ENCODE measurements around the gene NCBP2.
"Not testable (repeated sequence)": the region's sequence is repeated elsewhere in the genome, so short reads cannot be mapped to it uniquely, and the experiment has no call there.

NCBP2 gene

GRCh38 chr3:196968233-196969133 lies 26.2 kb upstream of the NCBP2 start, which contains the start of gene PIGZ:
Gene PIGZ, minus strand, starts transcription at chr3:196968833. Its CDS starts 16,802 bp downstream, at chr3:196952031.
- peak; percentile 54 to 55 for DNase-seq

GRCh38 chr3:196967412-196968232 lies 25.3 kb upstream of the NCBP2 start:
- no peak for DNase-seq

GRCh38 chr3:196966526-196967401 lies 24.4 kb upstream of the NCBP2 start:
- DNase-seq = no peak

- DNase-seq = no peak
Measured at GRCh38 chr3:196965804-196966173, 23.5 kb upstream of the NCBP2 start.

GRCh38 chr3:196965112-196965803 lies 22.9 kb upstream of the NCBP2 start:
- DNase-seq = no peak

- no peak for DNase-seq
Measured at GRCh38 chr3:196963631-196963953, 21.3 kb upstream of the NCBP2 start.

GRCh38 chr3:196962930-196963630 lies 20.8 kb upstream of the NCBP2 start:
- no peak for DNase-seq

- no peak for DNase-seq
Measured at GRCh38 chr3:196962108-196962929, 20.0 kb upstream of the NCBP2 start.

- DNase-seq = no peak
Measured at GRCh38 chr3:196954832-196955231, 12.5 kb upstream of the NCBP2 start.

- no peak for DNase-seq
Measured at GRCh38 chr3:196951371-196951770, 9.0 kb upstream of the NCBP2 start.

GRCh38 chr3:196949750-196950149 lies 7.4 kb upstream of the NCBP2 start:
- DNase-seq = no peak

- no peak for DNase-seq
Measured at GRCh38 chr3:196949285-196949619, 6.9 kb upstream of the NCBP2 start.

GRCh38 chr3:196948442-196949284 lies 6.3 kb upstream of the NCBP2 start:
- peak; percentile 26 to 78 for DNase-seq

- no peak for DNase-seq
Measured at GRCh38 chr3:196947860-196948441, 5.6 kb upstream of the NCBP2 start.

- no peak for DNase-seq
Measured at GRCh38 chr3:196947136-196947859, 5.0 kb upstream of the NCBP2 start.

GRCh38 chr3:196944037-196944790 lies 1.9 kb upstream of the NCBP2 start:
- not testable (repeated sequence) for DNase-seq

GRCh38 chr3:196942915-196943277 lies 568 bp upstream of the NCBP2 start:
- DNase-seq = no peak

- peak; percentile 55 to 73 for DNase-seq
Measured at GRCh38 chr3:196941729-196942225, 551 bp downstream of the NCBP2 start.
